ENCODE results near the gene LTBP4.

LTBP4 gene

DNA sequence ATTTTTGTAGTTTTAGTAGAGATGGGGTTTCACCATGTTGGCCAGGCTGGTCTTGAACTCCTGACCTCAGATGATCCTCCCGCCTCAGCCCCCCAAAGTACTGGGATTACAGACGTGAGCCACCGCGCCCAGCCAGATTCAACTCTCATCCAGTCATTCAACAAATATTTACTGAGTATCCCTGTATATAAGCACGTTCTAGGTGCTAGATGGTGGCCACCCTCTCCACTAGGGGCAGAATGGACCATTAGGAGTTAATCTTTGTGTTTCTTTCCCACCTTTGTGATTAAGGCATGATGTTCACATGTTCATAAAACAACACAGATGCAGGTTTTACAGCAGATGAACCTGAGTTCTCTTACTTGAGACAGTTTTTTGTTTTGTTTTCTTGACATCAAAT is 17.2 kb upstream of the LTBP4 start:
- no peak overlapping the region for H3K4me3 ChIP-seq (ENCODE audit: low read length)
- TF ChIP-seq, protein P1, sequence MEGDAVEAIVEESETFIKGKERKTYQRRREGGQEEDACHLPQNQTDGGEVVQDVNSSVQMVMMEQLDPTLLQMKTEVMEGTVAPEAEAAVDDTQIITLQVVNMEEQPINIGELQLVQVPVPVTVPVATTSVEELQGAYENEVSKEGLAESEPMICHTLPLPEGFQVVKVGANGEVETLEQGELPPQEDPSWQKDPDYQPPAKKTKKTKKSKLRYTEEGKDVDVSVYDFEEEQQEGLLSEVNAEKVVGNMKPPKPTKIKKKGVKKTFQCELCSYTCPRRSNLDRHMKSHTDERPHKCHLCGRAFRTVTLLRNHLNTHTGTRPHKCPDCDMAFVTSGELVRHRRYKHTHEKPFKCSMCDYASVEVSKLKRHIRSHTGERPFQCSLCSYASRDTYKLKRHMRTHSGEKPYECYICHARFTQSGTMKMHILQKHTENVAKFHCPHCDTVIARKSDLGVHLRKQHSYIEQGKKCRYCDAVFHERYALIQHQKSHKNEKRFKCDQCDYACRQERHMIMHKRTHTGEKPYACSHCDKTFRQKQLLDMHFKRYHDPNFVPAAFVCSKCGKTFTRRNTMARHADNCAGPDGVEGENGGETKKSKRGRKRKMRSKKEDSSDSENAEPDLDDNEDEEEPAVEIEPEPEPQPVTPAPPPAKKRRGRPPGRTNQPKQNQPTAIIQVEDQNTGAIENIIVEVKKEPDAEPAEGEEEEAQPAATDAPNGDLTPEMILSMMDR (IDR thresholded peaks at IDR 0.05; ENCODE audit: insufficient read depth, low read depth, low read length, missing control alignments): peak; percentile 44
- peak; percentile 44 for DNase-seq (ENCODE audit: low read depth)

DNA sequence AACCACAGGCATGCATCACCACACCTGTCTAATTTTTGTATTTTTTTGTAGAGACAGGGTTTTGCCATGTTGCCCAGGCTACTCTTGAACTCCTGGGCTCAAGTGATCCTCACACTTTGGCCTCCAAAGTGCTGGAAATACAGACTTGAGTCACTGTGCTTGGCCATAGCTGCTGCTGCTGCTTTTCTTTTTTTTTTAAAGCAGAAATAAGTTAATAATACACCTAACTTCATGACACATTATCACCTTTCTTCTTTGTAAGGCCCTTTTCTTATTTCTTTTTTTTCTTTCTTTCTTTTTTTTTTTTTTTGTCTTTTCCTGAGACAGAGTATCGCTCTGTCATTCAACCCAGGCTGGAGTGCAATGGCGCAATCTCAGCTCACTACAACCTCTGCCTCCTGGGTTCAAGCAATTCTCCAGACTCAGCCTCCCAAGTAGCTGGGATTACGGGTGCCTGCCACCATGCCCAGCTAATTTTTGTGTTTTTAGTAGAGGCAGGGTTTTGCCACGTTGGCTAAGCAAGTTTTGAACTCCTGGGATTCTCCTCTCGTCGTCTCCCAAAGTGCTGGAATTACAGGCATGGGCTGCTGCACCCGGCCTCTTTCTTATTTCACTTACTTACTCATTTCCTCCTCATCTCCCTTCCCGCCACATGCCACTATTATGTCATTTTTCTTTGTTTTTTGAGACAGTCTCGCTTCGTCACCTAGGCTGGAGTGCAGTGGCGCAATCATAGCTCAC is 15.8 kb upstream of the LTBP4 start:
- TF ChIP-seq, protein P1 (IDR thresholded peaks at IDR 0.05; ENCODE audit: insufficient read depth, low read depth, low read length, missing control alignments): no peak
- no peak overlapping the region for H3K4me3 ChIP-seq (ENCODE audit: low read length)
- DNase-seq (ENCODE audit: low read depth): peak; percentile 90

DNA sequence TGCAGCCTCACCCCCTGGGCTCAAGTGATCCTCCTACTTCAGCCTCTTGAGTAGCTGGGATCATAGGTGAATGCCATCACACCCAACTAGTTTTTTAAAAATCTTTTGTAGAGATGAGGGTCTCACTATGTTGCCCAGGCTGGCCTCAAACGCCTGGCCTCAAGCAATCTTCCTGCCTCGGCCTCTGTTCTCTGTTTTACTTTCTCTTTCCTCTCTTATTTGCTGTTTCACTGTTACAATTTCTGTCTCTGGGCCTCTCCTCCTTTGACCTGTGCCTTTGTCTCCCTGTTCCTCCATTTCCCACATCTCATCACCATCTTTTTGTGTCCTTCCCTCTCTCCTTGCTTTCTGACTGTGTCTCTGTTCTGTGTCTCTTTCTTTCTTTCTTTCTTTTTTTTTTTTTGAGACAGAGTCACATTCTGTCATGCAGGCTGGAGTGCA is 15.2 kb upstream of the LTBP4 start:
- no peak overlapping the region for H3K4me3 ChIP-seq (ENCODE audit: low read length)
- TF ChIP-seq, protein P1 (IDR thresholded peaks at IDR 0.05; ENCODE audit: insufficient read depth, low read depth, low read length, missing control alignments): no peak
- DNase-seq (ENCODE audit: low read depth): no peak

DNA sequence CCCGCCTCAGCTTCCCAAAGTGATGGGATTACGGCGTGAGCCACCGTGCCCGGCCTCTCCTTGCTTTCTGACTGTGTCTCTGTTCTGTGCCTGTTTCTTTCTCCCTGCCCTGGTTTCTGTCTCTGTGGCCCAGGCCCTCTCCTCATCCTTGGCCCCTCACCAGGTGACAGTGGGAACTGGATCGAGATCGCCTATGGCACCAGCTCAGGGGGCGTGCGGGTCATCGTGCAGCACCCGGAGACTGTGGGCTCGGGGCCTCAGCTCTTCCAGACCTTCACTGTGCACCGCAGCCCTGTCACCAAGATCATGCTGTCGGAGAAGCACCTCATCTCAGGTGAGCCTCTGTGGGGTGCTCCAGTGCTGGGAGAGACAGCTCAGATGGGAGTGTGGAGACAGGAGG is 14.6 kb upstream of the LTBP4 start:
- H3K4me3 ChIP-seq (ENCODE audit: low read length): no peak overlapping the region
- TF ChIP-seq, protein P1 (IDR thresholded peaks at IDR 0.05; ENCODE audit: insufficient read depth, low read depth, low read length, missing control alignments): no peak
- no peak for DNase-seq (ENCODE audit: low read depth)

DNA sequence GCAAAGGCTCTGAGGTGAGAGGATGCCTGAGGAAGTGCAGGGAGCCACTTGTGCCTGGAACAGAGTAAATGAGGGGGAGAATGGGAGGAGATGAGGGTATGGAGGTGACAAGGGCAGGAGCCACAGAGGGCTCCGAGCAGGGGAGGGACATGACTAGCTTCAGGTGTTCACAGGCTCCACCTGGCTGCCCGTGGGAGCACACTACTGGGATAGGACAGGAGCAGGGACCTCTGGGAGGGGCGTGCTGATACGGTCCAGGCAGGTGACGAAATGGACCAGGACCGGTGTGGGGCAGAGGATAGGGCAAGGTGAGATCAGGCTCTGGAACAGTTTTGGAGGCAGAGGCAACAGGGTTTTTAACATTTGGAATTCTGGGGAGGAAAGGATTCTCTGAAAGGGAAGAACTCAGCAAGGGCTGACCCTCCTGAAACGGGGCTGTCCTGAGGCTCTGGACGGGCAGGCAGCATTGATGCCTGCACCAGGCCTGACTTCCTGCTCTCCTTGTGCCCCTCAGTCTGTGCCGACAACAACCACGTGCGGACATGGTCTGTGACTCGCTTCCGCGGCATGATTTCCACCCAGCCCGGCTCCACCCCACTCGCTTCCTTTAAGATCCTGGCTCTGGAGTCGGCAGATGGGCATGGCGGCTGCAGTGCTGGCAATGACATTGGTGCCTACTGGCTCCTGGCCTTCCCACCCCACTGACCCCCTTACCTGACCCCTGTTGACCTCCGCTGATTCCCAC is 12.9 kb upstream of the LTBP4 start:
- no peak overlapping the region for H3K4me3 ChIP-seq (ENCODE audit: low read length)
- TF ChIP-seq, protein P1 (IDR thresholded peaks at IDR 0.05; ENCODE audit: insufficient read depth, low read depth, low read length, missing control alignments): no peak

DNA sequence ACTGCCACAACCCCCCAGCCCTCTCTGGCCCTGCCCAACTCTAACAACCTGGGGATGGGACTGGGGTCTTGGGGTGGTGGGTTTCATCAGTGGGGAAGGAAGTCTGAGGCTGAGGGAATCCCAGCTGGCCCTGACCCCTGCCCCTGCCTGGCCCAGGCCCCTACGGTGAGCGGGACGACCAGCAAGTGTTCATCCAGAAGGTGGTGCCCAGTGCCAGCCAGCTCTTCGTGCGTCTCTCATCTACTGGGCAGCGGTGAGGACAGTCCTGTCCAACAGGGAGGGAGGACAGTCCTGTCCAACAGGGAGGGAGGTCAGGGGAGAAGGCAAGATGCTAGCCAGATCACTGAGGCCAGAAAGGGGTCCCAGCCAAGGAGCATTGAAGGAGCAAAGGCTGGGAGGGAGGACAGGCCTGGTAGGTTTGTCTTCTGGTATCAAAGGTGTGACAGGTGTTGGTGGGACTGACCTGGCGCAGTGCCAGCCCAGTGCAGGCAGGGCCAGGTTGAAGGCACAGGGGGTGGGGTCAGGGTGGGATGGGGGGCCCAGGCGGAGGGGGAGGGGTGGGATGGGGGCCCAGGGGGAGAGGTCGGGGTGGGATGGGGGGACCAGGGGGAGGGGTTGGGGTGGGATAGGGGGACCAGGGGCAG is 12.1 kb upstream of the LTBP4 start:
- H3K4me3 ChIP-seq (ENCODE audit: low read length): no peak overlapping the region
- TF ChIP-seq, protein P1 (IDR thresholded peaks at IDR 0.05; ENCODE audit: insufficient read depth, low read depth, low read length, missing control alignments): no peak
- no peak for DNase-seq (ENCODE audit: low read depth)

More for the DNA sequence above, 12.9 kb upstream of the LTBP4 start:
- DNase-seq (ENCODE audit: low read depth): peak; percentile 74

Measured in epithelial cell of esophagus (primary cell).